Suppressor macrophage treated with lipopolysaccharide for 4 hours (primary cell): ENCODE data around the gene PTPN13.
A peak's percentile ranks its signal among the peaks of the same experiment; 100 is the strongest.

Experiments
- DNase-seq: peaks from one replicate; pipeline ENCODE4 v3.0.0-alpha.2; 2020

PTPN13 gene

GRCh38 chr4:86594559-86595425 lies 677 bp downstream of the PTPN13 start:
- DNase-seq, result peak; percentile 23

DNA sequence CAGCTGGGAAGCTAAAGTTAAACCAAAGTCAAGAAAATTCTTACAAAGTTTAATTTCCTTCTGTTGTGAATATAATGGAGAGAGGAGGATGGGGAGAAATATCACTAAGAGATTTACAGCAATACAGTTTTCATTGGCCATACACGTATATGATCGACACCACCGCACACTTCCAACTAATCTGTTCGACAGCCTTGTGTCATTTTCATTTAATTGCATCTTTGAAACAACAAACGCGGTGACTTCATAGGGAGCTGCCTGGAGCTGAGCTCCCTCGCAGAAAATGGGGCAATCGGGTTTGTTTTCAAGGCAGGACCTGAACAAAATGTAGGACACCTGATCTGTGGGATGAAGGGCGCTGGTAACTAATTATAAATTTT lies 1.3 kb downstream of the PTPN13 start:
- DNase-seq, result no peak

DNA sequence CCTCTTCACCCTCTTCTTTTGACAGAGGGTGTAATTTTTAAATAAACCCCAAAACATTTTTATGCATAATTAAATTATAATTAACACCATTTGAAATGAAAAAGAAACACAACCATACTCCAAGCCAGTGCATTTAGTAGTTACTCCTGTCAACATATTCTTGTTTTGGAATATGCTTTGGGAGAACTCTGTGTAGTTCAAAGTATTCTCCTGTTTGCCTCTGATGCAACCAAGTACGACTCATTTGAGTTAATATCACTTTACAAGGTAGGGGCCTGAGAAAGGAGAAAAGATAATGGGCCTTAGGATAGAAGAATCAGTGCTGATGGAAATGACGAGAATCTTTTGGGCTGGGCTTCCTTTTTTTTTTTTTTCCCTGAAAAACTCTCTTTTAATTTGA lies 2.7 kb downstream of the PTPN13 start:
- DNase-seq, result no peak

DNA sequence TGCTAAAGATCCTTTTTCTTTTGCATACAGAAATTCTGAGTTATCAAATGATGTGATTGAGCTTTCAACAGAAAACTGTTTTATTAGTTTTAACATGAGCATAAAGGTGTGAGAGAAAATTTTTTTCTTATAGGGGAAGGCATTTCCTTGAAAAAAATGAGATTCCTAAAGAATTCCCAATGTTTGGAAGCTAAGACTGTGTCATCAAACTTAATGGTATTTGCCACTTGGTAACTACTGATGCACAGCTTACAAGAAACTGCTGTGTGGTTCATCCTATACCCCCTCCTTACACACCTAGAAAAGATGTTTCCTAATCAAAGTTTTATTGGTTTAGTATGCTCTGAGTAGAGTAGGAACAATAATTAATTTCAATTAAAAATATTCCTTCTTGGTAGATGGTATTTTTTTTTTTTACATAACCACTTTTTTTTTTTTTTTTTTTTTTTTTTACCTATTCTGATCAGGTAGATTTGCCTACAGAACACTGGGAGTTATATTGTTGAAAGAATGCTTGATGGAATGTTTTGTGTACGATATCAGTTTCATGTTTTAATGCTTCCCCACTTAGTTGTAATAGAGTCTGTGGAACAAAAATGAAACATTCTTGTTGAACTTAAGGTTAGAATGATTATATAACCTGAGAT lies 6.0 kb downstream of the PTPN13 start:
- no peak for DNase-seq

DNA sequence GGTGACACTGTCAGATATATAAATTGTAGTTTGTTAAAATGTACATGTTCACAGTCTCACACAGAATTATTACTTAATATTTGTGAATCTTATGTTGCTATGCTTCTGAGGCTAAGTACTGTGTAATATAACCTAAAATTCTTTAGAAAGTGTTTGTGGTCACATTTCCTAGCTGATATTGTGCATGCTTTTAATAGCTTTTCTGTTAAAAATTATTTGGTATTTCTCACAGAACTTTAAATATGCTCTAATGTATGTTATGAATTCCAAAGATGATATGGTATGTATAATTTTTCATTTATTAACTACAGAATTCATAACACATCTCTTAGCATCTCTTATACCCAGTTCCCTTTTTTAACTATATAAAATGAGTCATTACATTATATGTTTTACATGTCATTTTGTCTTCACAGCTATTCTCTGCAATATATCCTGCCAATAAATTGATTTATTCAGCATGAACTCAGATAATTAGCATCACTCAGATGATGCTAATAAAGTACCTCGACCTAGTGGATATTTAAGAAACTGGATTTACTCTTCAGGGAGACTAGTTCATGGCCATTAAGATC lies 9.3 kb downstream of the PTPN13 start:
- no peak for DNase-seq

DNA sequence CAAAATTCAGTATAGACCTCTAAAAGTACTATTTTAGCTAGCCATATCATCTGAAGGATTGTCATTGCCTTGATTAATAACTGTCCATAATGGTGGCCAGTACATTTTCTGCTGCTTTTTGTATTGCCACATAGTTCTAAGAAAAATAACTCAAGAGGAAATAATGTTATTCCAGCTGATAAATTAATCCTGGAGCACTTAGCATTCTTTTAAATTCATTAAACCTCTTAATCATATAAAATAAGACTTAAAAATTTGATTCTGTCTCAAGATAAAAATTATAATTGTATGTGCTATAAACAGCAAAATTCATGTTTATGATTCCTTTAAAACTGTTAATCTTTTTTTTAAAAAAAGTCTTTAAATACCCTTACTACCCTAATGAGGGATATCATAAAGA lies 12.7 kb downstream of the PTPN13 start:
- no peak for DNase-seq

- no peak for DNase-seq
Measured at GRCh38 chr4:86608757-86609375, 14.8 kb downstream of the PTPN13 start.

GRCh38 chr4:86611757-86612156 lies 17.6 kb downstream of the PTPN13 start:
- DNase-seq, result no peak

GRCh38 chr4:86613734-86614133 lies 19.6 kb downstream of the PTPN13 start:
- DNase-seq, result no peak

- DNase-seq, result no peak
Measured at GRCh38 chr4:86614865-86615264, 20.8 kb downstream of the PTPN13 start.

DNA sequence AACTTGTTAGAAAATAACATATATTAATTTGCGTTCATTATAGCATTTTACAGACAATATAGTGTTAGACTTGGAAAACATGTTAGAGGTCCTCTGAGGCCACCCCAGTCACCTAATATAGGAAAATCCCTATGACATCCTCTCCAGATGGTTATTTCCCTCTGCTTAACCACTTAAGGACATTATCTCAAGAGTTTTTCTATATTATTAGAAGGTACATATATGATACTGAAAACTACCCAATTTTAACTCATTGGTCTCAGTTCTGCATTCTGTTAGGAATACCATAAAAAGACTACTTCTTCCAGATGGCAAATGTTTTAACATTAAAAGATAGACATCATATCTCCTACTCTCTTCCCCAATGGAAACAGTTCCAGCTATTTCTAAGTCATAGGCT lies 21.4 kb downstream of the PTPN13 start:
- no peak for DNase-seq

GRCh38 chr4:86619656-86620055 lies 25.5 kb downstream of the PTPN13 start:
- DNase-seq, result no peak

GRCh38 chr4:86621435-86621834 lies 27.3 kb downstream of the PTPN13 start:
- no peak for DNase-seq

GRCh38 chr4:86626066-86626465 lies 32.0 kb downstream of the PTPN13 start:
- no peak for DNase-seq

DNA sequence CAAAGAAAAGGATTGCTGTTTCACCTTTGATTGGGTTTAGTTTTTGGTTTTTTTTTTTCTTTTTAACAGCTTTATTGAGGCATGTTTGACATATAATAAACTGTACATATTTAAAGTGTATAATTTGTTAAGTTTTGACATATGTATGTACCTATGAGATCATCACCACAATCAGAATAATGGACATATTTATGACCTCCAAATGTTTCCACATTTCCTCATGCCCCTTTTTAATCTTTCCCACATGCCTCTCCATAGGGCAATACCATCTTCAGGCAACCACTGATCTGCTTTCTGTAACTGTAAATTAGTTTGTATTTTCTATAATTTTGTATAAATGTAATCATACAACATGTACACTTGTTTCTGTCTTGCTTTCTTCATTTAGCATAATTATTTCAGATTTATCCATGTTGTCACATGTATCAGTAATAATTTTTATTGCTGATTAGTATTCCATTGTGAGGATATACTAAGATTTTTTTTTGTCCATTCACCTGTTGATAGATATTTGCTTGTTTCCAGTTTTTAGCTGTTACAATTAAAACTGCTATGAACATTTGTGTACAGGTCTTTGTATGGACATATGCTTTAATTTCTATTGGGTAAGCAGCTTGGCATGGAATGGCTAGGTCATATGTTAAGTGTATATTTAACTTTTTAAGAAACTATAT lies 33.5 kb downstream of the PTPN13 start:
- no peak for DNase-seq

- DNase-seq, result no peak
Measured at GRCh38 chr4:86630629-86631028, 36.5 kb downstream of the PTPN13 start.

DNA sequence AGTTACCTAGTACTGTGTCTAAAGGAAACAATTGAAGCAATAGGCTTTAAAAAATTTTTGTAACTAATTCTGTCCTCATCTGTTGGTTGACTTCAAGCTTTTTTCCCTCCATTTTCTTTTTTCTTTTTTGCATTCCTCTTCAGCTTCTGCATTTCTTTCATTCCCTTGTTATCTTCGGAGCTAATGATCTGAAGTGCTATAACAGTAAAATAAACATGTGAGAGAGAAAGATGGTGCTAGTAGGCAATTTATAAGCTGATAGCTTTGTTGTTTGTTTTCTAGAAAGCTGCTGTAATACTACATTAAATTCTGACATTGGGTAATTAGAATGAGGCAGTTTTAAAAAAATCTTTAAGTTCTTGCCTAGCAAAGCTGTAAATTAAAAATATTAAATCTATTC lies 37.1 kb downstream of the PTPN13 start:
- DNase-seq, result no peak

DNA sequence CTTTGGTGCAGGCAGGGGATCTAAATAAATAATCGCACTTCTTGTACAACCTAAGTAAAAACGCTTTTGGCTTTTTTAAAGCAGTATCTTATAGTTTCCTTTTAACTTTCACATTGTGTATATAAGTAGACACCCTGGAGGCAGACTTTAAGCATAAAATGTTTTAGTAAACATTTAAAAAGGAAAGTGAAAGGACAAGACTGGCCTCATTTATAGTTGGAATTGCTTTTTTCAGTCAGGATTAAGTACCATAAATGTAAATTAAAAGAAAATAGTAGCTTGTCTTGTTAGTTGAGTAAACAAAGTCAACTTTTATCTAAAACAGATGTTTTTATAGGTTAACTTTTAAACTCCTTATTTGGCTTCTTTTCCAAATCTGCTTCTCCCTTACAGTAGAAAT lies 39.7 kb downstream of the PTPN13 start:
- DNase-seq, result no peak

DNA sequence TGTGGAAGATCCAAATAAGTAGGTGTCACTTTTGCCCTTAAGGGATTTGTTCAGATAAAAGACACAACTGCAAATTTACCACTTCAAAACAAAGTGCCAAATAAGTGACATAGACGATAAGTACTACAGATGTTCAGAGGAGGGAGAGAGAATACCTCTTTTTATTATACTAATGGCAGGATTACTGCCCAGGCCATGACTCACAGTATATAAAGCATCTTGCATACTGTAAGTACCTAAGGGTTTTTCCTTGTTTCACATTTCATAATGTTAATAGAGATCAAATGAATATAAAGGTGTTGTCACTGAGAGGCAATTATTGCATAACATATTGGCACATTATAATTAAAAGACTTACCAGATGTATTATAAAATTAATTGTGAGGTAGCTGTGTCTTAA lies 46.4 kb downstream of the PTPN13 start:
- no peak for DNase-seq

DNA sequence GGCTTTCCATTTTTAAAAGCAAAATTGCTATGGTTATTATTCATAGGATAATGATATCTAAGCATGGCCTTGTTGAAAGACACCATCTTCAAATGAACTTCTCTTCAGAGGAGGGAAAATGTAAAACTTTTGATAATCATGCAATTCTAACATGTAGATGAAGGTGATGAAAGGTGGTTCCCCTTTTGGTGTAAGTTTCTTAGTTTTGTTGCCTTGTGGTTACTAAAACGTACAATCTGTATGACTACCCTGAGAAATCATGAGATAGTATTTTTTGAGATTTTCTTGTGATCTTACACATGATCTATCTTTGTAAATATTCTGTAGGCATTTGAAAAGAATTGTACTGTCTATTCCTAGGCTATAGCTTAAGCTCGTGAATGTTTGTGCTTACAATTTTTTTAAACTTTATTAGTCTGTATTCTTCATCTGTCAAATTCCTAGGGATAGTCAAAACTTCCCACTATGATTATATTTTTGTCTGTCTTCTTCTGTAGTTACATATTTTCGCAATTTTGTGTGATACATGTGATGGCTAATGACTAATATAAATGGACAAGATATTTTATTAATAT lies 47.5 kb downstream of the PTPN13 start:
- no peak for DNase-seq

GRCh38 chr4:86644892-86645291 lies 50.8 kb downstream of the PTPN13 start:
- DNase-seq, result no peak

DNA sequence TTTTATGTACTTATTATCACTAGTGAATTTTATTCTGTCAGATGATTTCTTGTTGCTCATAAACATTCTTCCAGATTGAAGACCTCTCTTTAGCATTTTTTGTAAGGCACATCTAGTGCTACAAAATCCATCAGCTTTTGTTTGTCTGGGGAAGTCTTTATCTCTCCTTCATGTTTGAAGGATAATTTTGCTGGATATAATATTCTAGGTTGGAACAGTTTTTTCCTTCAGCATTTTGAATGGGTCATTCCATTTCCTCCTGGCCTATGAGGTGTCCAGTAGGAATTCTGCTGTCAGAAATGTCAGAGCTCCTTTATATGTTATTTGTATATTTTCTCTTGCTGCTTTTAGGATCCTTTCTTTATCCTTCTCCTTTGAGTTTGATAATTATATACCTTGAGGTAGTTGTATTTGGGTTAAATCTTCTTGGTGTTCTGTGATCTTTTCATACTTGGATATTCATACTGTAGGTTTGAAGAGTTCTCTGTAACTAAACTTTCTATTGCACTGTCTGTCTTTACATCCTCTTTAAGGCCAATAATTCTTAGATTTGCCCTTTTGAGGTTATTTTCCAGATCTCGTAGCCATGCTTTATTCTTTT lies 58.3 kb downstream of the PTPN13 start:
- no peak for DNase-seq
